ENCODE results near the gene USP22.

The USP22 gene

DNA sequence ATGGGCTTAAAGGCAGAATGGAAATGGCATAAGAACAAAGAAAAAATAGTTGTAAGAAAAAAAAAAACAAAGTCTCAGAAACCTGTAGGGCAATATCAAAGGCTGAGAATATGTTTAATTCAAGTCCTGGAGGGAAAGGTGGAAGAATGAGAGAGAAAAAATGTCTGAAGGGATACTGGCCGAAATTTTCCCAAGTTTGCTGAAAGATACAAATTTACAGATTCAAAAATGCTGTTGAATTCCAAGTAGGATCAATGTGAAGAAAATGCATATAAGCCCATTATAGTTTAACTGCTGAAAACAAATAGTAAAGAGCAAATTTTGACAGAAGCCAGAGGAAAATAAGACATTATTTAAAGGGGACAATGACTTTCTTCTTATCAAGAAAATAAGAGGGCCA is 6.6 kb upstream of the USP22 start:
- in situ Hi-C loops (cut with MboI; ENCODE audit: low sequenced_read_pairs): no loop called here

DNA sequence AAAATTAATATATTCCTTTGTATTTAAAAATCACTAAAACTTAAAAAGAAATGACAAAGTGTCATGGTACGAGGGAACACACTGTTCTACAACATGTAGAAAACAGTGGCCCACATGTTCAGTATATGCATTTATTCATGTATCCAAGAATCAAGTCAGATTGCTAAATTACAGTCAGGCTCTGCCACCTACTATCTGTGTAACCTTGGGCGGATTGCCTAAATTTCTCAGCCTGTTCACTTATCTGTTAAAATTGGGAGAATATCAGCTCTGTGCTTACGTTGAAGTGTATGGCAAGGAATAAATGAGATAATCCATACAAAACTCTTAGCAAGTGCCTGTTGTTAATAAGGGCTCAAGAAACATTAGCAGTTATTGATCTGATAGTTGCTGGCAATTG is 3.4 kb upstream of the USP22 start:
- in situ Hi-C loops (cut with MboI; ENCODE audit: low sequenced_read_pairs): no loop called here

DNA sequence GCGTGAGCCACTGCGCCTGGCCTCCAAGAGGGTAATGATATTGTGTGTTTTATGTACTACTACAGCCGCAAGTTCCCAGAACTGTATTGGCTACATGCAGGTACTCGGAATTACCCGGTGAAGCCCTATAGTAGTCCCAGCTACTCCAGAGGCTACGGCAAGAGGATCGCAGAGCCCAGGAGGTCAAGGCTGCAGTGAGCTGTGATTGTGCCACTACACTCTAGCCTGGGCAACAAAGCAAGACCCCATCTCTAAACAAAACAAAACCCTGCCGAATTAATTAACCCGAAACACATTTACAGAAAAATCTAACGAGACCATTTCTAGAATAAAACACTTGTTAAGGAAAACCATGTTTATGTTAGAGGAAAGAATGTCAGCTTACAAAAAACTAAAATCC is 2.2 kb upstream of the USP22 start:
- in situ Hi-C loops (cut with MboI; ENCODE audit: low sequenced_read_pairs): no loop called here

DNA sequence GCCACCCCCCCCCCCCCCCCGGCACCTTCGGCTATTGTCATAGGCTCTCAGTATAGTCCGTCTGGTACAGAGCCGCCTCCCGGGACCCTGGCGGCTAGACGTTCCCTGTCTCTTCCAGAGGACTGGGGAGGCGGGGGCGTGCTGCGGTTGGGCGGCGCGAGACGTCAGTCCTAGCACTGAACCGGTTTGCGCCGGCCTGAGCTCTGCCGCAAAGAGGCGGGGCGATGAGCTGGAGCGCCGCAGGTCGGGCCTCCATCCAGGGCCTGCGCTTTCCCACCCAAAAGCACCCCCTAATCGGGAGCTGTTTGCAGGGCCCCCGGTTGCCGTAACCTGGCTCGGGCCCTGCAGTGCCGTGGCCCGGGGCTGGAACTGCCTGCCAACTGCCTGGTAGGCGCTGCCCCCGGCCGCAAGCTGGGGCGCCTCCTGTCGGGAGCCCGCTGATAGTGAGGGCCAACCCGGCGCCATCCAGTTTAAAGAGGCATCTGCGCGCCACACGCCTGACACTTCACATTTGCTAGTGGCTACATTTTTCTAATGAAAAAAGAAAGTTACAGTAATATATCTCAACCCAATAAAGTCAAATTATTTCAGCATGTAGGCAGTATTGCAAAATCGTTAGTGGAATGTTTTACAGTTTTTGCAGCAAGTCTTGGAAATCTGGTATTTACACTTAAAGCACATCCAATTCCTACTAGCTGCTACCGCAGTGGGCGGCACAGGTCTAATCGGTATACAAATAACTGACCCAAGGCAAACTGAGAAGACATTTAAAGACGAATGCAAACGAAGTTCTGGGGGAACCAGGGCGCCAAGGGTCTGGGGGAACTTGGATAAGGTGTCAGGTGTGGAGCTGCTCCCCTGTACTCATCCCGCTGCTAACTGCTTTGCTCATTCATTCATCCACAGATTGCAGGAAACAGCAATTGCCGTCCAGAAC is 753 bp upstream of the USP22 start:
- in situ Hi-C loops (cut with MboI; ENCODE audit: low sequenced_read_pairs): no loop called here

DNA sequence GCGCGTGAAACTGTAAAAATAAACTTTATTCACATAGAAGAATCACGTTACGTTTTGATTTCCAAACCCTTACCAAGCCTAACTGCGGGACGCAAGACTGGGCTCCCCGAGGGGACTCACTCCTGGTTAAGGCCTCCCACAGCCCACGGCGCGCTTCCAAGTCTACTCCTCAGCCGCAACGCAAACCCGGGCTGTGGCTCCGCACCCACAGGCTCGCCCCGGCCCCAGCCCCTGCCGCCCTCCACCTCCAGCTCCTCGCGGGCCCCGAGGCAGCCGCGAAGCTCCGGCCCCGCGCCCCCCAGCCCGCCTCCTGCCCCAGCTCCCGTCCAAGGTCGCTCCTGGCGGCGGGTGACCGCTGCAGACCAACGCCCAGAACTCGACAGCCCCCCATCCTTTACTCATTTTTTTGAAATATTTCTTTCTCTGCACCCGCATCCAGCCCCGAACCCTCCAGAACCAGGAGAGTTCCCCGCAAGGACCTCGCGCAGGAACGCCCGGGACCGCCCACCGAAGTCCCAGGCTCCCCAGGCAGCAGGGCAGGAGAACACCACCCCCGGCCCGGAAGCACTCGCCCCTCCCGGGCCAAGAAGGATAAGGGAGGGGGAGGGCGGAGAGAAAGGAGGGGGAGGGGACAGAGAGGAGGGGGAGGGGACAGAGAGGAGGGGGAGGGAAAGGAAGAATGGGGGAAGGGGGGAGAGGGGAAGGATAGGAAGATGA is 912 bp downstream of the USP22 start:
- in situ Hi-C loops (cut with MboI; ENCODE audit: low sequenced_read_pairs): no loop called here

DNA sequence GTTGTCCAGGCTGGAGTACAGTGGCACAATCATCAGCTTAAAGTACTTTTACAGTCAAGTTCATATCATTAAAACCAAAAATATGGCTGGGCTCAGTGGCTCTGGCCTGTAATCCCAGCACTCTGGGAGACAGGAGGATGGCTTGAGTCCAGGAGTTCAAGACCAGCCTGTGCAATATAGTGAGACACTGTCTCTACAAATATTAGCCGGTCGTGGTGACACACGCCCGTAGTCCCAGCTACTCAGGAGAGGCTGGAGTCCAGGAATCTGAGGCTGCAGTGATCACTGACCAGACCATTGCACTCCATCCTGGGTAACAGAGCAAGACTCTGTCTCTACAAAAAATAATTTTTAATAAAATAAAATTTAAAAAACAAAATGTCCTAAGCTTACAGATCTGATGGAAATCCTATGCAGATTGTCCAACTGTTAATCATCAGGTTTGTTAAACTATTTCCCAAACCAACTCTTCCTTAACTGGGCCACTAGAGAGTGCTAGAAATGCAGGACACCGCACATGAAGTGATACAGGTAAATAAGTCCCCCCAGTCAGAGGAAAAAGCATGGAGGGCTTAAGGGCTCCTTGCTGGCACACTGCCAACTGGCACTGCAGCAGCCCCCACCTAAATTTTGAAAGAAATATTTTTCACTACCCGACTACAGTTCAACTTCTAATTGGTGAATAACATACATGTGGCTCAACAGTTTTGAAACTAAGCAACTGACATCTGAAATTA is 2.8 kb downstream of the USP22 start:
- in situ Hi-C loops (cut with MboI; ENCODE audit: low sequenced_read_pairs): no loop called here

DNA sequence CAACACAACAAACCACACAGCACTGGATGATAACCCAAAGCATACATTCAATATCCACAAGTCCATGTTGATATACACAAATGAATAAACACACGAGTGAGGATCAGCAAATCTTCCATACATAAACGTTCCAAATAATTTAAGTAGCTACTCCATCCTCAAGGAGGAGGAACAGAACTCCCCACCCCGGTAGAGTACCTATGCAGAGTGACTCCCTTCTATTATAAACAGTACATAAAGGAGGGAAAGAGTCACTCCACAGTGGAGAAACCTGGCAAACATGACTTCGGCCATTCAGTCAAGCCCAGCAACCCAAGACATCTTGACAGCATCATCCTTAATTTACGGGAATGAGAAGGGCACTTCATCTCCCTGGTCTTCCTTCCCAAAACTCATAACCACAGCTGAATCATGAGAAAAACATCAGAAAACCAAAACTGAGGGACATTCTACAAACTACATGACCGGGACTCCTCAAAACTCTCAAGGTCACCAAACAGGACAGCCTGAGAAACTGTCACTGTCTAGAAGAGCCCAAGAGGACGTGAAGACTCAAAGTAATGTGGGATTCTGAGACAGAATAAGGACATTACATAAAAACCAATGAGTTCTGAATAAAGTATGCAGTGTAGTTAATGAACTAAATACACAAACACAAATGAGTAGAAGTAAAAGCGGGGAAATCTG is 5.6 kb downstream of the USP22 start:
- in situ Hi-C loops (cut with MboI; ENCODE audit: low sequenced_read_pairs): no loop called here

DNA sequence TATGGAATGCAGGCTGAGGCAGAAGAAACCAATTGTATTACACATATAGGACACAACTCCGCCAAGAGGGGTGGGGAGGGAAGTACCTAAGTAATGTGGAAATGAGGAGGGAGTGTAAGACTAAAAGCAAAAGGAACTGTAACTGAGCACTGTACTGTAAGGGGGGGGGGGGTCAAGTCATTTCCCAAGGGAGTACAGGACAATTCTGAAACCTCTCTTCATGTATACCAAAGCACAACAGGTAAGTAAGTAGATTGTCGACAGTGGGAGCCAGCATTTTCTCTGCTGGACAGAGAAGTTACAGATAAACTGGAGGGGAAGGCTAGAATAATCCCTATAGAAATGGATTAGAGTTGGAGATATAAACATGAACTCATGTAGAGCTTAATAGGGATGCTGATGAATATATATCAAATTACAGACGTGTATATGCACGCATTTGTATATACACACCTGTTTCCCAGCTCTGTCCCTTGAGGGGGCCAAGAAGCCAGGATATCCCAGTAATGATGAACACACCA is 6.4 kb downstream of the USP22 start:
- in situ Hi-C loops (cut with MboI; ENCODE audit: low sequenced_read_pairs): no loop called here

DNA sequence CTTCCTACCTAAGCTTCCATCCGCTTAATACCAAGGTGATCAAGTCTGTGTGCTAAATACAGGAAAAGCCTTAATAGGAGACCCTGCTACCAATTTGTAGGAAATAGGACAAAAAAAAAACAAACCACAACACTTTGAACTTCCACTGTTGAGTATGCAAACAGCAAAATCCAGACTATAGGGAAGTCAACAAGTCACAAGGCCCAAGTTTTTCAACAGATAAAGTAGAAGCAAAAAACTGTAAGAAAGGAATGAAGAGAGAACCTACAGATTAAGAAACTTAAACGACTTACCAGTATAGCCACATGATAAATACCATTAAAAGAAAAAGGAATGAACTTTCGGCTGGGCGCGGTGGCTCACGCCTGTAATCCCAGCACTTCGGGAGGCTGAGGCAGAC is 7.4 kb downstream of the USP22 start:
- in situ Hi-C loops (cut with MboI; ENCODE audit: low sequenced_read_pairs): no loop called here

DNA sequence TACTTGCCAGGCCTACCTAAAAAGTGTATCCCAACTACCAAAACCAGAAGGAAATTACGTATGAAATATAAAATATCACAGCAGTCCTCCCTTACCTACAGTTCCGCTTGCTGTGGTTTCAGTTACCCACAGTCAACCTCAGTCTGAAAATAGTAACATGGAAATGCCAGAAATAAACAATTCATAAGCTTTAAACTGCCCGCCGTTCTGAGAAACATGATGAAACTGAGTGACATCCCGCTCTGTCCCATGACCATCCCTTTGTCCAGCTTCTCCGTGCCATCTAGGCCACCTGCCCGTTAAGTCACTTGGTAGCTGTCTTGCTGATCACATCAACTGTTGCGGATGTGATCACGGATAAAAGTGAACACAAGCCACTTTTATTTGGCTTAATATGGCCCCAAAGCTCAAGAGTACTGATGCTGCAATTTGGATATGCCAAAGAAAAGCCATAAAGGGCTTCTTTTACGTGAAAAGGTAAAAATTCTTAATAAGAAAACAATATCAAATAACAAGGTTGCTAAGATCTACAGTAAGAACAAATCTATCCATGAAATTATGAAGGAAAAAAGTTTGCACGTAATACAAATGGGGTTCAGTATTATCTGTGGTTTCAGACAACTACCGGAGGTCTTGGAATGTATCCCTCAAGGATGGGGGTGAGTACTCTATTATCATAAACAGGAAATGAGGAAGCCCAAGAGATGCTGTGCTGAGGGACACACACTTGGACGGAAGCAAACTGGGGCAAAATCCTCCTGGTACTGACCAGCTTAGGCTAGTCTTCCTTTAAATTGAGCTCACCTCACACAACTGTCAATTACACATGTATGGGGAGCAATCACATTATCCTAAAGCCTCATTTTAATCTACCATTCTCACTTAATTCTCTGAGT is 8.2 kb downstream of the USP22 start:
- in situ Hi-C loops (cut with MboI; ENCODE audit: low sequenced_read_pairs): no loop called here

DNA sequence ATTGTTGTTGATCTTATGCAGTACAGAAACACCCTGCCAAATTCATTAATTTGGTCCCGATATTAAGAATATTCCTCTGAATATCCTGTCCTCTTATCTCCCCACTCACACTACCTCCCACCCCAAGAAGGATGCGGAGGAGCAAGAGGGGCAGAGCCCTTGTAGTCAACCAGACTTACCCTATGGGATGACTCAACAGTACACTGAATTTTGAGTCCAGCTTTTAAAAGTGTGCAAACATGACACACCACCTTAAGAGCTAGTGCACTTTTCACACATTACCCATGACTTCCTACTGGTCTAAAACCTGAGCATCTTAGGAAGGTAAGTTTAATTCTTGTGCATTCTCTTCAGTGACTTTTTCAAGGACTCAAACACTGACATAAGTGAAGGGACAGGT is 9.5 kb downstream of the USP22 start:
- in situ Hi-C loops (cut with MboI; ENCODE audit: low sequenced_read_pairs): no loop called here

DNA sequence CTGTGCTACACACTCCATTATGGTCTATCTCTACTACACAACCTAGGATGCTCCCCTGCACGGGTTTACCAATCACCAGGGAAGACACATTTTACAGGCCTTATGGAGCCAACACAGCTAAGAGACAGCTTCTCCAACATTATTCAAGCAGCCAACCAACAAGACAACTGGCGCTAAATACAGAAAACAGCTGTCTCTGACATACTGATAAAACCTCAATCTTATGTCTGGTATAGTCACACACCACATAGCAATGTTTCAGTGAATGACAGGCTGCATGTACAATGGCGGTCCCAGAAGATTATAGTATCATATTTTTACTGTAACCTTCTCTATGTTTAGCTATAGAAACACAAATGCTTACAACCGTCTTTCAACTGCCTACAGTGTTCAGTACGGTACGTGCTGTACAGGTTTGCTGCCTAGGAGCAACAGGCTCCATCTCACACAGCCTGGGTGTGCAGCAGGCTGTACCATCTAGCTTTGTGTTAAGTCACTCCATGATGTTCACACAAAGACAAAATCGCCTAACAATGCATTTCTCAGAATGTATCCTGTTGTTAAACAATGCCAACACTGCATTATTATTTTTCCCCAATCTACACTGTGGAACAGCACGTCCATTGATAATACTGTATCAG is 10.9 kb downstream of the USP22 start:
- in situ Hi-C loops (cut with MboI; ENCODE audit: low sequenced_read_pairs): no loop called here

DNA sequence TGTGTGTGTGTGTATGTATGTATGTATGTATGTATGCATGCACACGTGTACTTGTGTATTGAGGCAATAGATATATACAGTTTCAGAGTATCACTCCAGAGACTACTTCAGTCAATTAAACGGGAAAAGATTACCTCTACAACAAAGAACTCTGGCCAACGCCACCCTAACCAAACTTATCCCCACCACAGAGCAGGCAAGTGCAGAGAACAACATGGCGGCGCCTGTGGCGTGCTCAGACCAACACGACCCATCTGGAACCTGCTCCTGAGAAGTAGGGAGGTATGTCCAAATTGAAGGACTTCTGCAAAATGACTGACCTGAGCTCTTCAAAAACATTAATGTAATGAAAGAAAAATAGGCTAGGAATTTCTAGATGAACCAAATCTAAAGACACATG is 12.4 kb downstream of the USP22 start:
- in situ Hi-C loops (cut with MboI; ENCODE audit: low sequenced_read_pairs): no loop called here

DNA sequence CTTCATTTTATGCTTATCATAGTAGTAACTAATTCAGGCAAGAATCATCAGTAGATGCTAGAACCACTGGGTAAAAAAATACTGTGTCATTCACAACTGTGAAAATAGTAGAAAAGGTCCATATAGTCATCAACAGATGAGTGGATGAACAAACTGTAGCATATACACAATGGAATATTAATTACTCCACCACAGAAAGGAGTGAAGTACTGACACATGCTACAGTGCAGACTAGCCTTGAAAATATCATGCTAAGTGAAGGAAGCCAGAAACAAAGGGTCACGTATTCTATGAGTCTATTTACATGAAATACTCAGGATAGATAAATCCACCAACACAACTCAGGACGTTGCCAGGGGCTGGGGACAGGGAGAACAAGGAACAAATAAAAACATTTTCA is 13.3 kb downstream of the USP22 start:
- in situ Hi-C loops (cut with MboI; ENCODE audit: low sequenced_read_pairs): no loop called here

DNA sequence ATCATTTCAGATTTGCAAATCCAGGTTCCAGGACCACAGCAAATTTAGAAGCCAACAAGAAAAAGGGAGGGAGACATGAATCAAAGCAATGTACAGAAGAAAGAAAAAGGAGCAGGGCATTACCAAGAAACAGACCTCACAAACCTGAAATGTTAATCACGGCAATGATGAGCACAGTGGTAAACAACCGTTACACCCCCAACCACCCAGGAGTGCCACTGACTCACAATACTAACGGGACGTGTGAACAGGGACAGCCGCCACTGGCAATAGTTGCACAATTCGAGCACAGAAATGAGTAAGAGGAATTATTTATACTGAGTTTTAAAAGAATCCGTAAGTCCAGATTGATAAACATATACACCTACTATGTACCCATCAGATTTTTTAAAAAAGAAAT is 13.8 kb downstream of the USP22 start:
- in situ Hi-C loops (cut with MboI; ENCODE audit: low sequenced_read_pairs): no loop called here

DNA sequence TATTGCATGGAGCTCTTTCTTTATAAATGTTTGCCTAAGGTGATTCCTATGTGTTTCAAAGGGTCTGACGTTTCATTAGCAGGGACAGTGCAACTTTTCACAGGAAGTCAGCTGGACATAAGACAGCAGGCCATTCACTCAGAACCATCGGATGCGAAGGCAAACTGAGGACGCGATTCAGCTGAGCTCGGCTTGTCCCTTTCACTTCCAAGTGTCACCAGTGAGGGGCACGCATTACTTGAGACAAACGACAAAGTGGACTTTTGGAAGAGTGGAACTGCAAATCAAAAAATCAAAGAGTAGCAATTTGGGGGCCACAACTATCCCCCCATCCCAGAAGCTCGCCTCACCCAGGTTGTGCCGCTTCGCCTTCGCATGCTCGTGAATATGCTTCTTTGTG is 14.6 kb downstream of the USP22 start:
- in situ Hi-C loops (cut with MboI; ENCODE audit: low sequenced_read_pairs): no loop called here

DNA sequence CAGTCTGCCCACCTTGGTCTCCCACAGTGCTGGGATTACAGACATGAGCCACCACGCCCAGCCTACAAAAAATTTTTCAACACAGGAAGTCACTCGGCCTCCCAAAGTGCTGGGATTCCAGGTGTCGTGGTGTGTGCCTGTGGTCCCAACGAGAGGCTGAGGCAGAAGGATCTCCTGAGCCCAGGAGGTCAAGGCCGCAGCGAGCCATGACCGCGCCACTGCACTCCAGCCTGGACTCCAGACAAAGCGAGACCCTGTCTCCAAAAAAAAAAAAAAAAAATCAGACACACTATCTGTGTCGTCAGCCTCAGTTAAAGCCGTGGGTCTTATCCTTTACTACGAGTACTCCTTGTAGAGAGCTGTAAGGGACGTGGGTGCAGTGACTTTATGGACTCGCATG is 15.8 kb downstream of the USP22 start:
- in situ Hi-C loops (cut with MboI; ENCODE audit: low sequenced_read_pairs): no loop called here

DNA sequence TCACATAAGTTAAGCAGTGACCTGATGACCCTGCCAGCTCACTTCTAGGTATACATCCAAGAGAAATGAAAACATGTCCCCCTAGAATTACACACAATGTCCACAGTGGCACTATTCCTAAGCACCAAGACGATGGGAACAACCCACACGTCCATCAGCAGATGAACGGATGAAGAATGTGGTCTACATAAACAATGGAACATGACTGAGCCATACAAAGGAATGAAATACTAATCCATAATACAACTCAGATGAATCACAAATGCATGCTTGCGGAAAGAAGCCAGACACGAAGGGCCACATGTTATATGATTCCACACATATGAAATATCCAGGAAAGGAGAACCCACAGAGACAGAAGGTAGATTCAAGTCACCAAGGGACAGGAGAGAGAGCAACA is 17.4 kb downstream of the USP22 start:
- in situ Hi-C loops (cut with MboI; ENCODE audit: low sequenced_read_pairs): no loop called here

DNA sequence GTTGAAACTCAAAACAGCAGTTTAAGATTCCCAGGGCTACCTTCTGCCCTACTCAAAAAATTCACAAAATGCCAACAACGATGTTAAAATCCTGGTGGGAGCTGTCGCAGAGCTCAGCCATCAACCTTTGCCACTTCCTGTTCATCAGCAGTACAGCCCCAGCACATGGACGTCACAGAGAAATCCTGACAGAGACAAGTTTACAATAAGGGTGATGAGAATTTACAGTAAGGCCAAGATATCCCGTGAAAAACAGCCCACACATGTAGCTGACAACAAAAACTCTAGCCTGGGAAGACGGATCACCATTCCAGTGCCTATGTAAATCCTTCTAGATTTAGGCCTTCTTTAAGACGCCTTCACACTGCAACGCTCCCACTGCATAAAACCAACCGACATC is 18.8 kb downstream of the USP22 start:
- in situ Hi-C loops (cut with MboI; ENCODE audit: low sequenced_read_pairs): no loop called here

Measured in HL-60/S4 treated with phorbol 12-myristate 13-acetate at 8.2 ng/mL for 4 days and 3 days (cell line).